Measurements from ENCODE around the gene DCUN1D2. TPM values are rescaled to one million over a fixed set of nuclear protein-coding genes. Genes with fewer than 3 reads are reported as not detected.

DCUN1D2 gene
- 100 to 1,000 TPM; 124 to 160 (median 142) TPM for total RNA-seq
- polyA plus RNA-seq: 91.6 TPM
- long read RNA-seq, donor 1, transcript DCUN1D2-208 (7 exons, 2,045 nt): major isoform, 43 of 139 reads
- long read RNA-seq, donor 1, partial matches to known transcripts: 50 of 139 reads
- long read RNA-seq, donor 1, other reads (novel, unspliced or antisense): 42 of 139 reads
- long read RNA-seq, donor 2, transcript DCUN1D2-208 (7 exons, 2,045 nt): major isoform, 10 of 40 reads
- long read RNA-seq, donor 2, partial matches to known transcripts: 8 of 40 reads
- long read RNA-seq, donor 2, other reads (novel, unspliced or antisense): 22 of 40 reads
- long read RNA-seq, donor 3, transcript DCUN1D2-209 (2 exons, 544 nt): minor isoform, 26 of 254 reads
- long read RNA-seq, donor 3, transcript DCUN1D2-208 (7 exons, 2,045 nt): major isoform, 63 of 254 reads
- long read RNA-seq, donor 3, partial matches to known transcripts: 46 of 254 reads
- long read RNA-seq, donor 3, other reads (novel, unspliced or antisense): 118 of 254 reads
- long read RNA-seq, donor 4, transcript DCUN1D2-208 (7 exons, 2,045 nt): major isoform, 15 of 54 reads
- long read RNA-seq, donor 4, partial matches to known transcripts: 11 of 54 reads
- long read RNA-seq, donor 4, other reads (novel, unspliced or antisense): 27 of 54 reads

- WGBS: under 1% methylated on average over 115 of the region's 115 CpGs
- intact Hi-C loops (cut with DNase I): no loop called here
- Histone ChIP-seq H3K9me3 (ENCODE audit: control insufficient read depth, low read length) (no peaks in the 10 kb centered on the region), H3K27me3 (ENCODE audit: control insufficient read depth, insufficient read depth) (no peaks in the 10 kb centered on the region), H3K27ac (ENCODE audit: low read length) (peak within 1 kb of the TSS; percentile 83), H3K4me3 (ENCODE audit: low read length) (peak within 1 kb of the TSS; percentile 68), H3K4me1 (ENCODE audit: control insufficient read depth, insufficient read depth, low read length) (peaks cover 8% of the 10 kb centered on the region)
- ATAC-seq (peak; percentile 96 to 97), DNase-seq (peak; percentile 96 to 99 (median 98))
Observed at GRCh38 chr13:113490496-113491417, at the start of gene DCUN1D2. TSS of gene DCUN1D2 (minus strand) at chr13:113490711. CDS start at chr13:113490669, 42 bp downstream.

DNA sequence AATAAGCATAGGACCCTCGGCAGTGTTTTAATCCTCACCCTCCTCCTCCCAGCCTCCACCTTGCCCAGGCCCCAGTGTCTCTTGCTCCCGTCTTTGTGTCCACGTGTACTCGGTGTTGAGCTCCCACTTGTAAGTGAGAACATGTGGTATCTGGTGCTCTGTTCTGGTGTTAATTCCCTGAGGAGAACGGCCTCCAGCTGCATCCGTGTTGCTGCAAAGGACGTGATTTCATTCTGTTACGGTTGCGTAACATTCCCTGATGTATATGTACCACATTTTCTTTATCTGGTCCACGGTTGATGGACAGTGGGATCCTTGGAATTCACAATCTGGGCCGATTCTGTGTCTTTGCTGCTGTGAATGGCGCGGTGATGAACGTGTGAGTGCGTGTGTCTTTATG, 49.3 kb upstream of the DCUN1D2 start:
- no peaks in the 10 kb centered on the region for H3K27me3 ChIP-seq (ENCODE audit: control insufficient read depth, insufficient read depth)
- 90% methylated on average over 15 of the region's 15 CpGs for WGBS
- intact Hi-C loops (cut with DNase I): no loop called here
- DNase-seq: no peak
- ATAC-seq: no peak
- H3K4me1 ChIP-seq (ENCODE audit: control insufficient read depth, insufficient read depth, low read length): no peaks in the 10 kb centered on the region
- no peak overlapping the region for H3K4me3 ChIP-seq (ENCODE audit: low read length)
- H3K9me3 ChIP-seq (ENCODE audit: control insufficient read depth, low read length): no peaks in the 10 kb centered on the region
- no peak overlapping the region for H3K27ac ChIP-seq (ENCODE audit: low read length)

DNA sequence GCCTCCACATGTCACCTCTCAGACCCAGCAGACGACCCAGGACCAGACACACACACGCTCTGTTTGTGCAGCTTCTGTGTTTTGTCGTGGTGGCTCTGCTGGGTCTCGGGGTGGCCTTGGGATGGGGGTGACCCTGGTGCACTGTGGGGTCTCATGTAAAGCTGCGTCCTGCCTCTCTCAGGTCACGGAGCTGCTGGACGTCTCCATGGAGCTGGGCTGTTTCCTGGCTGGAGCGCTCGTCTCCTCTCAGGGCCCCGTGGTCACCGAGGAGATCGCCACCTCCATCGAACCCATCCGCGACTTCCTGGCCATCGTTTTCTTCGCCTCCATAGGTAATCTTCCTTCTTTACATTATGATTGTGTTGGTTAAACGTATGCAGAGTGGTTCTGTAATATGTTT, 48.7 kb upstream of the DCUN1D2 start:
- no peak overlapping the region for H3K27ac ChIP-seq (ENCODE audit: low read length)
- H3K9me3 ChIP-seq (ENCODE audit: control insufficient read depth, low read length): no peaks in the 10 kb centered on the region
- DNase-seq (no peak), ATAC-seq (no peak)
- no peaks in the 10 kb centered on the region for H3K27me3 ChIP-seq (ENCODE audit: control insufficient read depth, insufficient read depth)
- H3K4me1 ChIP-seq (ENCODE audit: control insufficient read depth, insufficient read depth, low read length): no peaks in the 10 kb centered on the region
- H3K4me3 ChIP-seq (ENCODE audit: low read length): no peak overlapping the region
- intact Hi-C loops (cut with DNase I): no loop called here
- 95% methylated on average over 18 of the region's 18 CpGs for WGBS

GRCh38 chr13:113538689-113539058, 48.2 kb upstream of the DCUN1D2 start:
- no peaks in the 10 kb centered on the region for H3K27me3 ChIP-seq (ENCODE audit: control insufficient read depth, insufficient read depth)
- H3K9me3 ChIP-seq (ENCODE audit: control insufficient read depth, low read length): no peaks in the 10 kb centered on the region
- DNase-seq (peak in 1 of 3 donors; percentile 13), ATAC-seq (no peak)
- H3K4me3 ChIP-seq (ENCODE audit: low read length): no peak overlapping the region
- WGBS: 96% methylated on average over 28 of the region's 28 CpGs
- no peak overlapping the region for H3K27ac ChIP-seq (ENCODE audit: low read length)
- intact Hi-C loops (cut with DNase I): no loop called here
- no peaks in the 10 kb centered on the region for H3K4me1 ChIP-seq (ENCODE audit: control insufficient read depth, insufficient read depth, low read length)

DNA sequence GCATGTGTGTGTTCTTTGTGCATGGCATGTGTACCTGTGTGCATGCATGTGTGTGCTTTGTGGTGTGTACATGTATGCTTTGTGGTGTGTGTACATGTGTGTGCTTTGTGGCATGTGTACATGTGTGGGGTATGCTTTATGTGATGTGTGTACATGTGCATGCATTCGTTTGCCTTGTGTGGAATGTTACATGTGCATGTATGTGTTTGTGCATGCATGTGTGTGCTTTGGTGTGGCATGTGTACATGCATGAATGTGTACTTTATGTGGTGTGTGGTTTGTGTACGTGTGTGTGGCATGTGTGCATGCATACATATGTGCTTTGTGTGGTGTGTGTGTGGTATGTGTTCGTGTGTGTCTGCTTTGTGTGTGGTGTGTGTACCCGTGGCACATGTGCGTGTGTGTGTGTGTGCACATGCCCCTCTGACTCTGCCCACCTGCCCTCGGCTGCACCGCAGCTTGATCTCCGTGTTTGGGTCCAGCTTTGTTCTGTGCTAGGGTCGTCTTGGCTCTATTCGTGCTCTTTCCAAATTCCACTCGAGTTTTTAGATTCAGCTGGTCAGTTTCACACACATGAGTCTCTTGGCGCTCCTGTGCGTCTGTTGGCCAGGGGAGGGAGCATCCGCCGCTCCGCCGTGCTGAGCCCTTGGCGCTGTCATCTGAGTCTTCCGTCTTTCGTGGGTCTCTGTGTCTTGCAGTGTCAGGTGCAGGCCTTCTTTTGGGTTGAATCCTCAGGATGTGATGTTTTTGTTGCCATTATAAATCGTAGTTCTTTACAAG, 47.6 kb upstream of the DCUN1D2 start:
- ATAC-seq: no peak
- DNase-seq: peak in 1 of 3 donors; percentile 37

DNA sequence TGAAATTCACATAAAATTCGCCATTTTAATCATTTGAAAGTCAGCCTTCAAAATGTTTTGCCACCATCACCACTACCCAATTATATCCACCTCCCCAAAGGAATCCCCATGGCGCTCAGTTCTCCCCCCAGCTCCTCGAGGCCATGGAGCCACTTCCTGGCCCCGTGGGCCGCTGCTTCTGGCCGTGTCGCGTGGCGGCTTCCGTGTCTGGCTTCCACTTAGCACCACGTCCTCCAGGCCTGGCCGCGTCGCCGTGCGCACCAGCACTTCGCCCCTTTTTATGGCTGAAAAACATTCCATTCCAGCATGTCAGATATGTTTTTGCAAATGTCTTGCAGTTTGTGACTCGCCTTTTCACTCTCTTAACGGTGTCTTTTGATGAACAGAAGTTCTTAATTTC, 46.7 kb upstream of the DCUN1D2 start:
- intact Hi-C loops (cut with DNase I): no loop called here
- Histone ChIP-seq H3K4me1 (ENCODE audit: control insufficient read depth, insufficient read depth, low read length) (no peaks in the 10 kb centered on the region), H3K4me3 (ENCODE audit: low read length) (no peak overlapping the region), H3K27ac (ENCODE audit: low read length) (no peak overlapping the region), H3K9me3 (ENCODE audit: control insufficient read depth, low read length) (no peaks in the 10 kb centered on the region), H3K27me3 (ENCODE audit: control insufficient read depth, insufficient read depth) (no peaks in the 10 kb centered on the region)
- no peak for ATAC-seq
- DNase-seq: no peak
- 95% methylated on average over 19 of the region's 19 CpGs for WGBS

More for the DNA sequence above, 47.6 kb upstream of the DCUN1D2 start:
- Histone ChIP-seq H3K4me1 (ENCODE audit: control insufficient read depth, insufficient read depth, low read length) (no peaks in the 10 kb centered on the region), H3K4me3 (ENCODE audit: low read length) (no peak overlapping the region), H3K27me3 (ENCODE audit: control insufficient read depth, insufficient read depth) (no peaks in the 10 kb centered on the region), H3K27ac (ENCODE audit: low read length) (no peak overlapping the region), H3K9me3 (ENCODE audit: control insufficient read depth, low read length) (no peaks in the 10 kb centered on the region)
- WGBS: 95% methylated on average over 21 of the region's 21 CpGs
- intact Hi-C loops (cut with DNase I): no loop called here

GRCh38 chr13:113536461-113537110, 46.1 kb upstream of the DCUN1D2 start:
- Histone ChIP-seq H3K27ac (ENCODE audit: low read length) (no peak overlapping the region), H3K4me1 (ENCODE audit: control insufficient read depth, insufficient read depth, low read length) (no peaks in the 10 kb centered on the region), H3K27me3 (ENCODE audit: control insufficient read depth, insufficient read depth) (no peaks in the 10 kb centered on the region), H3K9me3 (ENCODE audit: control insufficient read depth, low read length) (no peaks in the 10 kb centered on the region), H3K4me3 (ENCODE audit: low read length) (no peak overlapping the region)
- DNase-seq (peak in 1 of 3 donors; percentile 20), ATAC-seq (no peak)
- intact Hi-C loops (cut with DNase I): no loop called here
- 90% methylated on average over 18 of the region's 18 CpGs for WGBS

DNA sequence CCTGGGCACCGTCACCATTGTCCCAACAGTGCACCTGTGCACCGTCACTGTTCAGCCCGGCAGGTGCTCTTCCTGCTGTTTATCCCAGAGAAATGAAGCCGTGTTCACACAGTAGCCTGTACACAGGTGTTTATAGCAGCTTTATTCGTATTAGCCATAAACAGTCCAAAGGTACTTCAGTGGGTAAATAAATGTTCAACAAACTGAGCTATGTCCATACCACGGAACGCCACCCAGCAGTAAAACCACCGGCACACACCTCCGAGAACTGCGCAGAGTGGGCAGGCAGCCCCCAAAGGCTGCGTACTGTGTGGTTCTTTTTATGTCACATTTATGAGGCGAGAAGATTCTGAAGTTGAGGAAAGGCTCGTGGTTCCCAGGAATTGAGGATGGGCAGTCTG, 44.9 kb upstream of the DCUN1D2 start:
- H3K27me3 ChIP-seq (ENCODE audit: control insufficient read depth, insufficient read depth): no peaks in the 10 kb centered on the region
- peak in 1 of 3 donors; percentile 11 for DNase-seq
- H3K4me3 ChIP-seq (ENCODE audit: low read length): no peak overlapping the region
- no peaks in the 10 kb centered on the region for H3K9me3 ChIP-seq (ENCODE audit: control insufficient read depth, low read length)
- no peaks in the 10 kb centered on the region for H3K4me1 ChIP-seq (ENCODE audit: control insufficient read depth, insufficient read depth, low read length)
- no peak for ATAC-seq
- no peak overlapping the region for H3K27ac ChIP-seq (ENCODE audit: low read length)
- 96% methylated on average over 13 of the region's 13 CpGs for WGBS
- intact Hi-C loops (cut with DNase I): no loop called here

- intact Hi-C loops (cut with DNase I): no loop called here
- ATAC-seq (no peak), DNase-seq (peak in 1 of 3 donors; percentile 13)
- Histone ChIP-seq H3K4me3 (ENCODE audit: low read length) (no peak overlapping the region), H3K27me3 (ENCODE audit: control insufficient read depth, insufficient read depth) (no peaks in the 10 kb centered on the region), H3K9me3 (ENCODE audit: control insufficient read depth, low read length) (no peaks in the 10 kb centered on the region), H3K27ac (ENCODE audit: low read length) (no peak overlapping the region), H3K4me1 (ENCODE audit: control insufficient read depth, insufficient read depth, low read length) (no peaks in the 10 kb centered on the region)
- WGBS: 95% methylated on average over 12 of the region's 12 CpGs
Observed at GRCh38 chr13:113534236-113534860, 43.8 kb upstream of the DCUN1D2 start.
